ENCODE results near the gene INKA2. TPM values are rescaled to one million over a fixed set of nuclear protein-coding genes. Genes with fewer than 3 reads are reported as not detected.

The INKA2 gene
- total RNA-seq, 1 donor from 2014 or later, result 5.5 TPM

DNA sequence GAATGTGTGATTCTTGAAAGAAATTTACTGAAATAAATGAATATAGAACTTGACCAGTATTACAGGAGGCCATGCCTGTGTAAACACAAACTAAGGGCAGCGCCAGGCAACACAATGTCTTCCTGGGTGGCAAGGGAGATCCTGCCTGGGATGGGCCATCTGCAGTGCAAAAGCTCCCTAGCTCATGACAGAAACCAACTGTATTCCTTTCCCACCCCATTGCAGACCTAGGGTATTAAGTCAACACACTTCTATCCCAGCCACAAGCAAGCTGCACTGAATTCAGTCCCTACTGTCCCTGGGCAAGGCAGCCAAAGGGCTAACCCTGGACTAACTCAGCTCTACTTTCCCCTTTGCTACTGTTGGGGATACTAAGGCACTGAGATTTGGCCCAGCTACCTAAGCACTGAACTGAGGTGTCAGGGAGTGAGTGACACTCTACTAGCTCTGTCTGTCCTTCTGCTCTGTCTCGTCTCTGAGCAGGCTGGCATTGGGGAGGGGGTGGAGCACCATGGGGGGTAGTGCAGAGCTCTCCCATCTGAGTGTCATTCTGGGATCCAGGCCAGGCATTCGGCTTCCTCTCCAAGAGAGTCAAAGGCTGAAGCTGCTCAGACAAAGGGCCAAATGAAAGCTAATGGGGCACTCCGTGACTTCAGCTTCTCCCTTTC lies 2.5 kb downstream of the INKA2 start:
- no peak overlapping the region for H3K27ac Mint-ChIP-seq (ENCODE audit: unreplicated experiment)
- no peaks in the 10 kb centered on the region for H3K36me3 Mint-ChIP-seq (ENCODE audit: unreplicated experiment)
- TF ChIP-seq, protein P1, sequence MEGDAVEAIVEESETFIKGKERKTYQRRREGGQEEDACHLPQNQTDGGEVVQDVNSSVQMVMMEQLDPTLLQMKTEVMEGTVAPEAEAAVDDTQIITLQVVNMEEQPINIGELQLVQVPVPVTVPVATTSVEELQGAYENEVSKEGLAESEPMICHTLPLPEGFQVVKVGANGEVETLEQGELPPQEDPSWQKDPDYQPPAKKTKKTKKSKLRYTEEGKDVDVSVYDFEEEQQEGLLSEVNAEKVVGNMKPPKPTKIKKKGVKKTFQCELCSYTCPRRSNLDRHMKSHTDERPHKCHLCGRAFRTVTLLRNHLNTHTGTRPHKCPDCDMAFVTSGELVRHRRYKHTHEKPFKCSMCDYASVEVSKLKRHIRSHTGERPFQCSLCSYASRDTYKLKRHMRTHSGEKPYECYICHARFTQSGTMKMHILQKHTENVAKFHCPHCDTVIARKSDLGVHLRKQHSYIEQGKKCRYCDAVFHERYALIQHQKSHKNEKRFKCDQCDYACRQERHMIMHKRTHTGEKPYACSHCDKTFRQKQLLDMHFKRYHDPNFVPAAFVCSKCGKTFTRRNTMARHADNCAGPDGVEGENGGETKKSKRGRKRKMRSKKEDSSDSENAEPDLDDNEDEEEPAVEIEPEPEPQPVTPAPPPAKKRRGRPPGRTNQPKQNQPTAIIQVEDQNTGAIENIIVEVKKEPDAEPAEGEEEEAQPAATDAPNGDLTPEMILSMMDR (IDR thresholded peaks at IDR 0.05), result no peak
- no peak overlapping the region for H3K4me3 Mint-ChIP-seq (ENCODE audit: unreplicated experiment)
- no peaks in the 10 kb centered on the region for H3K9me3 Mint-ChIP-seq (ENCODE audit: unreplicated experiment)
- H3K4me1 Mint-ChIP-seq (ENCODE audit: unreplicated experiment), result peaks cover 22% of the 10 kb centered on the region
- DNase-seq (ENCODE audit: extremely low spot score, unreplicated experiment), result no peak
- no peaks in the 10 kb centered on the region for H3K27me3 Mint-ChIP-seq (ENCODE audit: unreplicated experiment)

DNA sequence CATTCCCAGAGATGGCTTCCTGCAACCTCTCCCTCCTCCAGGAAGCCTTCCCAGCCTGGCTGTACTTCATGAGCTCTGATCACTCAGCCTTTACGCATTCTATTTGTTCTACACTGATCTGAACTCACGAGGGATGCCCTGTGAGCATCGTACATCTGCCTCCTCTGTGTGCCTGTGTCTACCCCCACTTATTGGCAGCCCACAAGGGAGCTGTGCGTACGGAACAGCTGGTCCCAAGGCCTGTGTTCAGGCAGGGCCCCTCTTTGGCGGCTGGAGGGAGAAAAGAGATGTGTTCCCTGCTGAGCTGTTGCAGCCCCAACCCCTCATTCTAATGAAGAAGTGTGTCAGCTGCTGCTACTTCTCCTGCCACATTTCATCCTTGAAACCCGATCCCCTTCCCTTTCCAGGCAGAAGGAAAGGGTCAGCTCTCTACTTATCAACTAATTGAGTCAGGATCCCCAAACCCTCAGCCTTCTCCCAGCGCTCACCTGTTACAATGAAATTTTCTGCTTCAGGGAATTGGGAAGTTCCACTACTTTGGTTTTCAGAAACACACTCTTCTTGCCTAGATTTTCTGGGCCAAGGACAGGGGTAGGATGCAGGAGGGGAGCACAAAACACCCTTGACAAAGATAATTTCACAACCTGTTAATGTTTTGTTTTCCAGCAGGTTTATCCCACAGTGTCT lies 3.2 kb downstream of the INKA2 start:
- Mint-ChIP-seq H3K4me3 (ENCODE audit: unreplicated experiment) (no peak overlapping the region), H3K36me3 (ENCODE audit: unreplicated experiment) (no peaks in the 10 kb centered on the region), H3K9me3 (ENCODE audit: unreplicated experiment) (no peaks in the 10 kb centered on the region), H3K4me1 (ENCODE audit: unreplicated experiment) (peaks cover 22% of the 10 kb centered on the region), H3K27me3 (ENCODE audit: unreplicated experiment) (no peaks in the 10 kb centered on the region), H3K27ac (ENCODE audit: unreplicated experiment) (no peak overlapping the region)
- TF ChIP-seq, protein P1 (IDR thresholded peaks at IDR 0.05), result no peak
- no peak for DNase-seq (ENCODE audit: extremely low spot score, unreplicated experiment)

DNA sequence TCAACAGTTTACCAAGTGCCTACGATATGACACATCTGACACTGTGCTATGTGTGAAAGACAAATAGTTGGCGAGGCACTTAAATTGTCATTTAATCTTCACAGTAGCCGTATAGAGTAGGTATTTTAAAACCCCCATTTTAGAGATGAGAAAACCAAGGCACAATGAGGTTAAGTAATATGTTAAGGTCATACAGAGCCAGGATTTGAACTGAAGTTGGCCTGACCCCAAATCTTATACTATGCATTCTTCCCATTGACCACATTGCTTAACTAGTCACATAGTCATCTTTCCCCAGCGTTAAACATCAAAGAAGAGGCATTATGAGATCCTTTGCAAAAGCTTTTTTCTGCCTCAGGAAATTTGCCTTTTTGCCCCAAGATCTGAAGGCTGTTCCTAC lies 3.9 kb downstream of the INKA2 start:
- Mint-ChIP-seq H3K4me3 (ENCODE audit: unreplicated experiment) (no peak overlapping the region), H3K4me1 (ENCODE audit: unreplicated experiment) (peaks cover 20% of the 10 kb centered on the region), H3K36me3 (ENCODE audit: unreplicated experiment) (no peaks in the 10 kb centered on the region), H3K27me3 (ENCODE audit: unreplicated experiment) (no peaks in the 10 kb centered on the region), H3K27ac (ENCODE audit: unreplicated experiment) (no peak overlapping the region), H3K9me3 (ENCODE audit: unreplicated experiment) (no peaks in the 10 kb centered on the region)
- TF ChIP-seq, protein P1 (IDR thresholded peaks at IDR 0.05), result no peak
- no peak for DNase-seq (ENCODE audit: extremely low spot score, unreplicated experiment)

DNA sequence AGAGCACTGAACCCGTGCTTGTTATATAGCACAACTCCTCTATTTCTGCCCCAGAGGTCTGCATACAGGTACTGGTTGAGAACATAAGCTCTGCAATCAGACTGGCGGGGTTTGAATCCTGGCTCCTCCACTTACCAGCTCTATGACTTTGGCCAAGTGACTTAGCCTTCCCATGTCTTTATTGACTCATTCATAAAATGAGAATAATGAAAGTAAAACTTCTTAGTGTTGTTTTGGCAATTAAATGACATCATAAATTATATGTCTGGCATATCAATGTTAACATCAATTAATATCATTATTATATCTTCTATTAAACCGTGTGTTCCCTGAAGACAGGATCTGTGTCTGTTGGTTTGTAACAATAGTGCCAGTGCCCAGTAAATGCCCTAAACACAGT lies 4.3 kb downstream of the INKA2 start:
- H3K4me3 Mint-ChIP-seq (ENCODE audit: unreplicated experiment), result no peak overlapping the region
- TF ChIP-seq, protein P1 (IDR thresholded peaks at IDR 0.05), result no peak

DNA sequence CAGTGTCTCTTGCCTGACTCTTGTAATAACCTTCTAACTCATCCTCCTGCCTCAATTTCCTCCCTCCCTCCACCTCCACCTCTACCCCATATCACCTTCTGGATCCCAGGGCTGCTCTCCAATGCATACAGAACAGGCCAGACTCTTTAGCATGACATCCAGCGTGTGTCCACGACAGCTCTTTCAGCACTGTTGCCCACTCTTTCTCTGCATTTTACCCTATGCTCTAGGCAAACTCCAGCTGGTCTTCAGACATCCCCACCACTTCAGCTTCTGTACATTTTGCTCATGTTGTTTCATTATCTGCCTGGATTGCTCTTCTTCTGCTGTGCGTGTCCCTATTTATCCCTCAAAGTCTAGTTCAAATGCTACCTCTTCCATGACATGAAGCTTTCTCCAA lies 4.8 kb downstream of the INKA2 start:
- H3K4me1 Mint-ChIP-seq (ENCODE audit: unreplicated experiment), result peaks cover 16% of the 10 kb centered on the region
- peak; percentile 30 for DNase-seq (ENCODE audit: extremely low spot score, unreplicated experiment)
- no peak overlapping the region for H3K27ac Mint-ChIP-seq (ENCODE audit: unreplicated experiment)
- H3K4me3 Mint-ChIP-seq (ENCODE audit: unreplicated experiment), result no peak overlapping the region
- TF ChIP-seq, protein P1 (IDR thresholded peaks at IDR 0.05), result no peak
- no peaks in the 10 kb centered on the region for H3K36me3 Mint-ChIP-seq (ENCODE audit: unreplicated experiment)
- H3K9me3 Mint-ChIP-seq (ENCODE audit: unreplicated experiment), result no peaks in the 10 kb centered on the region
- H3K27me3 Mint-ChIP-seq (ENCODE audit: unreplicated experiment), result no peaks in the 10 kb centered on the region

More for the DNA sequence above, 4.3 kb downstream of the INKA2 start:
- DNase-seq (ENCODE audit: extremely low spot score, unreplicated experiment), result peak; percentile 38
- Mint-ChIP-seq H3K27me3 (ENCODE audit: unreplicated experiment) (no peaks in the 10 kb centered on the region), H3K27ac (ENCODE audit: unreplicated experiment) (no peak overlapping the region), H3K4me1 (ENCODE audit: unreplicated experiment) (peaks cover 18% of the 10 kb centered on the region), H3K9me3 (ENCODE audit: unreplicated experiment) (no peaks in the 10 kb centered on the region), H3K36me3 (ENCODE audit: unreplicated experiment) (no peaks in the 10 kb centered on the region)

Data from osteocyte (in vitro differentiated cells).